HEK293 (cell line): ENCODE measurements around the gene C16orf95.

Experiments used
- CTCF ChIA-PET: fragments of 350-600 bp; formaldehyde crosslinking; extraction: SDS; loops from one replicate; lab custom pipeline; 2021; ENCODE audit warnings: antibody characterized with exemption; lab: Yijun Ruan, JAX
- POLR2A ChIA-PET: fragments of 300-600 bp; formaldehyde crosslinking; extraction: SDS; loops from one replicate; lab custom pipeline; 2020; ENCODE audit warnings: antibody characterized with exemption, inconsistent platforms; lab: Yijun Ruan, JAX
- H3K27ac ChIP-seq: fragments of 200-500 bp; sonication (Bioruptor generic); 2 replicates; pipeline ENCODE4 v1.5.1; 2014; ENCODE audit warnings: low read depth, low read length, control low read depth, inconsistent platforms; ENCODE audit errors: extremely low read depth
- H3K36me3 ChIP-seq, 2 experiments: fragments of 200-500 bp in 1 of 2; sonication (Bioruptor generic) in 1 of 2; 1 replicate in 1 of 2; 2 replicates in 1 of 2; pipeline ENCODE4 v1.5.1; 2014 to 2017; ENCODE audit warnings: inconsistent platforms in 2 of 2, low read length in 2 of 2; ENCODE audit not compliant: control insufficient read depth in 2 of 2, insufficient read depth in 1 of 2
- H3K4me1 ChIP-seq: fragments of 200-500 bp; sonication (Bioruptor generic); 2 replicates; pipeline ENCODE4 v1.5.1; 2014; ENCODE audit warnings: mild to moderate bottlenecking, low read length, inconsistent platforms; ENCODE audit not compliant: control insufficient read depth, insufficient read depth
- H3K4me3 ChIP-seq: 2 replicates; pipeline ENCODE4 v1.5.1; 2011; ENCODE audit warnings: low read depth, mild to moderate bottlenecking, control low read depth, low read length, moderate library complexity
- H3K9me3 ChIP-seq: fragments of 200-500 bp; sonication (Bioruptor generic); 2 replicates; pipeline ENCODE4 v1.5.1; 2014; ENCODE audit warnings: low read depth, low read length, inconsistent platforms; ENCODE audit not compliant: control insufficient read depth, insufficient read depth
- GLI2 ChIP-seq: fragments of 450-650 bp; formaldehyde crosslinking; IDR thresholded peaks from 2 replicates; pipeline ENCODE4; 2017; ENCODE audit warnings: missing biosample characterization, missing genetic modification characterization, low read depth, borderline replicate concordance
- HOXD13 ChIP-seq: sonication (generic); formaldehyde crosslinking; IDR thresholded peaks from 2 replicates; pipeline ENCODE4 v1.8.0; 2022; ENCODE audit warnings: missing genetic modification reagents, borderline replicate concordance
- IKZF3 ChIP-seq: fragments of 450-650 bp; IDR thresholded peaks from 2 replicates; pipeline ENCODE4 v1.5.0; 2018; ENCODE audit warnings: missing biosample characterization, mild to moderate bottlenecking, missing genetic modification characterization, moderate library complexity
- MEIS1 ChIP-seq: sonication (generic); formaldehyde crosslinking; IDR thresholded peaks from 2 replicates; pipeline ENCODE4 v1.8.1; 2022; ENCODE audit warnings: missing genetic modification reagents, mild to moderate bottlenecking, borderline replicate concordance
- OVOL3 ChIP-seq: fragments of 450-650 bp; formaldehyde crosslinking; IDR thresholded peaks from 2 replicates; pipeline ENCODE4 v1.5.1; 2016; ENCODE audit warnings: missing biosample characterization, missing genetic modification characterization
- REPIN1 ChIP-seq: fragments of 450-650 bp; formaldehyde crosslinking; IDR thresholded peaks from 2 replicates; pipeline ENCODE4 v1.5.1; 2017; ENCODE audit warnings: missing biosample characterization, missing genetic modification characterization, low read depth
- ZNF16 ChIP-seq: fragments of 450-650 bp; formaldehyde crosslinking; IDR thresholded peaks from 2 replicates; pipeline ENCODE4 v1.5.1; 2016; ENCODE audit warnings: low read depth, missing biosample characterization, missing genetic modification characterization
- ZNF221 ChIP-seq: fragments of 450-650 bp; formaldehyde crosslinking; IDR thresholded peaks from 2 replicates; pipeline ENCODE4 v1.5.1; 2017; ENCODE audit warnings: missing biosample characterization, missing genetic modification characterization, borderline replicate concordance
- ZNF335 ChIP-seq: fragments of 450-650 bp; formaldehyde crosslinking; conservative IDR thresholded peaks from 2 replicates; pipeline ENCODE4 v1.5.1; 2016; ENCODE audit warnings: missing biosample characterization, missing genetic modification characterization
- ZNF366 ChIP-seq: fragments of 450-650 bp; formaldehyde crosslinking; conservative IDR thresholded peaks from 2 replicates; pipeline ENCODE4 v1.5.1; 2016; ENCODE audit warnings: missing biosample characterization, missing genetic modification characterization
- ZNF426 ChIP-seq: fragments of 450-650 bp; formaldehyde crosslinking; IDR thresholded peaks from 2 replicates; pipeline ENCODE4 v1.5.1; 2017; ENCODE audit warnings: missing biosample characterization, missing genetic modification characterization, mild to moderate bottlenecking, inconsistent platforms, moderate library complexity
- ZNF473 ChIP-seq: fragments of 450-650 bp; formaldehyde crosslinking; IDR thresholded peaks from 2 replicates; pipeline ENCODE4 v1.5.1; 2017; ENCODE audit warnings: missing biosample characterization, missing genetic modification characterization
- ZNF558 ChIP-seq: fragments of 450-650 bp; formaldehyde crosslinking; IDR thresholded peaks from 2 replicates; pipeline ENCODE4 v1.5.1; 2016; ENCODE audit warnings: missing biosample characterization, missing genetic modification characterization
- ZNF596 ChIP-seq: fragments of 450-650 bp; IDR thresholded peaks from 2 replicates; pipeline ENCODE4 v1.5.0; 2018; ENCODE audit warnings: missing biosample characterization, mild to moderate bottlenecking, missing genetic modification characterization, moderate library complexity
- ZNF623 ChIP-seq: fragments of 450-650 bp; formaldehyde crosslinking; IDR thresholded peaks from 2 replicates; pipeline ENCODE4 v1.5.1; 2016; ENCODE audit warnings: missing biosample characterization, missing genetic modification characterization
- ZNF654 ChIP-seq: fragments of 450-650 bp; formaldehyde crosslinking; IDR thresholded peaks from 2 replicates; pipeline ENCODE4 v1.5.1; 2016; ENCODE audit warnings: low read depth, missing biosample characterization, missing genetic modification characterization
- ZNF76 ChIP-seq: fragments of 450-650 bp; formaldehyde crosslinking; IDR thresholded peaks from 2 replicates; pipeline ENCODE4; 2016; ENCODE audit warnings: low read depth, missing biosample characterization, missing genetic modification characterization, borderline replicate concordance
- TF ChIP-seq, protein P1 (sequence below): fragments of 450-650 bp; formaldehyde crosslinking; IDR thresholded peaks from 2 replicates; pipeline ENCODE4 v1.5.1; 2016; ENCODE audit warnings: missing biosample characterization, missing genetic modification characterization
- TF ChIP-seq, protein P2 (sequence below): fragments of 450-650 bp; IDR thresholded peaks from 2 replicates; pipeline ENCODE4 v1.5.1; 2018; ENCODE audit warnings: missing biosample characterization, mild to moderate bottlenecking, missing genetic modification characterization
- TF ChIP-seq, protein P3 (sequence below): fragments of 450-650 bp; formaldehyde crosslinking; IDR thresholded peaks from 2 replicates; pipeline ENCODE4 v1.5.0; 2017; ENCODE audit warnings: missing biosample characterization, missing genetic modification characterization, borderline replicate concordance

The C16orf95 gene

DNA sequence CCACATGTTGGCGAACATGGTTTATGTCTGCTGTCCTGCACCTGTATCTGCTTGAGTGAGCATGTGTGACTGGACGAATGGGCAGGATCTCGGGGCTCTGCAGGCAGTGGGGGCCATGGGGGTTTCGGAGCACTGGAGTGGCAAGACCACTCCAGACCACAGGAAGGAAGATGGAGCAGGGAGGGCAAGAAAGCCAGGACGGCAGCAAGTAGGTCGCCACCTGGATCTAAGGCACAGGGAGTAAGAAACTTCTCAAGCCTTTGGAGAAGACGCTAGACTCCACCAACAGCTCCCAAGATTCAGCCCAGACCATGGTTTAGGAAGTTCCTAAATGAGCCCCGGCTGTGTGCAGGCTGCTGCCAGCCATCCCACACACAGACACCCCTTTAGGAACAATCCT, 32.8 kb upstream of the C16orf95 start:
- Histone ChIP-seq H3K9me3 (no peaks in the 10 kb centered on the region), H3K4me1 (no peaks in the 10 kb centered on the region), H3K4me3 (no peak overlapping the region), H3K27ac (no peak overlapping the region), H3K36me3 (peaks cover 0 to 32% of the 10 kb centered on the region in 2 experiments; a peak in 2 of 3 replicates)
- CTCF ChIA-PET = interaction anchor here (0.7 kb wide), 1 partner anchor 52 kb away, joined by 3 read pairs; no protein-coding TSS in a partner anchor
- no peak for TF ChIP-seq ZNF558
- TF ChIP-seq, protein P1, sequence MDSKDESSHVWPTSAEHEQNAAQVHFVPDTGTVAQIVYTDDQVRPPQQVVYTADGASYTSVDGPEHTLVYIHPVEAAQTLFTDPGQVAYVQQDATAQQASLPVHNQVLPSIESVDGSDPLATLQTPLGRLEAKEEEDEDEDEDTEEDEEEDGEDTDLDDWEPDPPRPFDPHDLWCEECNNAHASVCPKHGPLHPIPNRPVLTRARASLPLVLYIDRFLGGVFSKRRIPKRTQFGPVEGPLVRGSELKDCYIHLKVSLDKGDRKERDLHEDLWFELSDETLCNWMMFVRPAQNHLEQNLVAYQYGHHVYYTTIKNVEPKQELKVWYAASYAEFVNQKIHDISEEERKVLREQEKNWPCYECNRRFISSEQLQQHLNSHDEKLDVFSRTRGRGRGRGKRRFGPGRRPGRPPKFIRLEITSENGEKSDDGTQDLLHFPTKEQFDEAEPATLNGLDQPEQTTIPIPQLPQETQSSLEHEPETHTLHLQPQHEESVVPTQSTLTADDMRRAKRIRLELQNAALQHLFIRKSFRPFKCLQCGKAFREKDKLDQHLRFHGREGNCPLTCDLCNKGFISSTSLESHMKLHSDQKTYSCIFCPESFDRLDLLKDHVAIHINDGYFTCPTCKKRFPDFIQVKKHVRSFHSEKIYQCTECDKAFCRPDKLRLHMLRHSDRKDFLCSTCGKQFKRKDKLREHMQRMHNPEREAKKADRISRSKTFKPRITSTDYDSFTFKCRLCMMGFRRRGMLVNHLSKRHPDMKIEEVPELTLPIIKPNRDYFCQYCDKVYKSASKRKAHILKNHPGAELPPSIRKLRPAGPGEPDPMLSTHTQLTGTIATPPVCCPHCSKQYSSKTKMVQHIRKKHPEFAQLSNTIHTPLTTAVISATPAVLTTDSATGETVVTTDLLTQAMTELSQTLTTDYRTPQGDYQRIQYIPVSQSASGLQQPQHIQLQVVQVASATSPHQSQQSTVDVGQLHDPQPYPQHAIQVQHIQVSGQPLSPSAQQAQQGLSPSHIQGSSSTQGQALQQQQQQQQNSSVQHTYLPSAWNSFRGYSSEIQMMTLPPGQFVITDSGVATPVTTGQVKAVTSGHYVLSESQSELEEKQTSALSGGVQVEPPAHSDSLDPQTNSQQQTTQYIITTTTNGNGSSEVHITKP (tag by site-specific recombination) = no peak
- TF ChIP-seq MEIS1 (CRISPR knock-in tag) = no peak
- no peak for TF ChIP-seq ZNF335
- TF ChIP-seq ZNF473 (tag by site-specific recombination) = no peak
- POLR2A ChIA-PET = no interaction called here

DNA sequence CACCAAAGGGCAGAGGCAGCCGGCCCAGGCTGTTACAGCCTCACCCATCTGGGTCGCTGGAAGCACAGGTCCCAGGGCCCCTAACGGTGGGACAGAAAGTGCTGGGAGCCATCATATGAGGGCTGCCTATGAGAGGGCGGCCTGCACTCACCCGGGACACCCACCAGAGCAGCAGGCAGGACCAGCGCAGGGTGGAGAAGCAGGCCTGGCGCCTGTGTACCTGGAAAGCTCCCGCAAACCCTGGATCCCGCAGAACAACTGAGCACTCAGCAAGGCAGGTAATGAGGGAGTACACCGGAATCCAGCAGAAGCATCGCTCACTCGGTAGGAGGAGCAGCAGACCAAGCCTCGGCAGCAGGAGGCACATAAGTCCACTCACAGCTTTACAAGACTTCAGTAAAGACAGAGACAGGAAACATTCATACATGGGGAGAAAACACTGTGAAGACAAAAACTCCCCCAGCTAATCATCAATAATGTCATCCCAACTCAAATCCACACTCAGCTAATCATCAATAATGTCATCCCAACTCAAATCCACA, 31.5 kb upstream of the C16orf95 start:
- H3K4me1 ChIP-seq = no peaks in the 10 kb centered on the region
- TF ChIP-seq ZNF221 (tag by site-specific recombination) (no peak), ZNF596 (tag by site-specific recombination) (no peak), GLI2 (tag by site-specific recombination) (no peak), ZNF623 (tag by site-specific recombination) (no peak), ZNF654 (tag by site-specific recombination) (no peak), ZNF16 (no peak)
- TF ChIP-seq, protein P2, sequence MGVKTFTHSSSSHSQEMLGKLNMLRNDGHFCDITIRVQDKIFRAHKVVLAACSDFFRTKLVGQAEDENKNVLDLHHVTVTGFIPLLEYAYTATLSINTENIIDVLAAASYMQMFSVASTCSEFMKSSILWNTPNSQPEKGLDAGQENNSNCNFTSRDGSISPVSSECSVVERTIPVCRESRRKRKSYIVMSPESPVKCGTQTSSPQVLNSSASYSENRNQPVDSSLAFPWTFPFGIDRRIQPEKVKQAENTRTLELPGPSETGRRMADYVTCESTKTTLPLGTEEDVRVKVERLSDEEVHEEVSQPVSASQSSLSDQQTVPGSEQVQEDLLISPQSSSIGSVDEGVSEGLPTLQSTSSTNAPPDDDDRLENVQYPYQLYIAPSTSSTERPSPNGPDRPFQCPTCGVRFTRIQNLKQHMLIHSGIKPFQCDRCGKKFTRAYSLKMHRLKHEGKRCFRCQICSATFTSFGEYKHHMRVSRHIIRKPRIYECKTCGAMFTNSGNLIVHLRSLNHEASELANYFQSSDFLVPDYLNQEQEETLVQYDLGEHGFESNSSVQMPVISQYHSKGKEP = no peak
- TF ChIP-seq, all 188 proteins: peak for 0
- CTCF ChIA-PET = interaction anchor here (0.7 kb wide), 1 partner anchor 145 kb away, joined by 3 read pairs; no protein-coding TSS in a partner anchor
- no peak overlapping the region for H3K27ac ChIP-seq
- H3K36me3 ChIP-seq = peaks cover 0 to 36% of the 10 kb centered on the region in 2 experiments; a peak in 2 of 3 replicates
- no peak overlapping the region for H3K4me3 ChIP-seq
- H3K9me3 ChIP-seq = no peaks in the 10 kb centered on the region
- POLR2A ChIA-PET = interaction anchor here (1.0 kb wide), 1 partner anchor 30 kb away, joined by 3 read pairs; no protein-coding TSS in a partner anchor

DNA sequence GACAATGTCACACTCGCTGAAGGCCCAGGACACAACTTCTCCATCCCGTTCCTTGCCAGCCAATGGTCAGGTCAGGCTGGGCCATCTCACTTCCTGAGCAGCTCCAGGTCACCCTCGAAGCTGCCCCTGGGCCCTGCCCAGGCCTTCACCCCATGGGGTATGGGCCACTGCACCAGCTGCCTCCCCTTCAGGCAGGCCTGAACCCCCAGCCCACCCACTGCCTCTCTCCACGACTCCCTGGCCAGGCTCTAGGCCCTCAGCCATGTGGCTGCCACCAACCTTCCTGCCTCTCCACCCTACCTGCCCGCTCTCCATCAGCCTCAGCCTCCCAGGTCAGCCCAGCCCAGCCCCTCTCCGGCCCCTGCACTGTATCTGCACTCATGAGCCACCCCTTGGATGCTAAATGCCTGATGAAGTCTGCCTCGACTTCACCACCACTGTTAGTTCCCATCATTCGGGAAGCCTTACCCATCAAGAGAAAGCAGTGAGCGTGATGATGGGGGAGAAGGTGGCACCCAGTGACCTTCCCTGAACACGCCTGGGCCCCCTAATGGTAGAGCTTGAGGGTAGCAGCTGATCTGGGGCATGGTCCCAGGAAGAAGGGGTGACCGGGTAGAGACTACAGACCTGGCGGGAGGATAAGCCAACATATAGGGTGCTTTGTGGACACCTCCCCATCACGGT, 30.9 kb upstream of the C16orf95 start:
- Histone ChIP-seq H3K36me3 (peaks cover 0 to 37% of the 10 kb centered on the region in 2 experiments; a peak in 2 of 3 replicates), H3K4me1 (no peaks in the 10 kb centered on the region), H3K27ac (no peak overlapping the region), H3K9me3 (no peaks in the 10 kb centered on the region), H3K4me3 (no peak overlapping the region)
- CTCF ChIA-PET = interaction anchor here (0.7 kb wide), 2 partner anchors 145 to 337 kb away, joined by 3 to 4 read pairs; no protein-coding TSS in a partner anchor
- POLR2A ChIA-PET = interaction anchor here (1.4 kb wide), 1 partner anchor 31 kb away, joined by 3 read pairs; the partner anchor contains the start of gene C16orf95
- no peak for TF ChIP-seq HOXD13 (CRISPR knock-in tag)
- no peak for TF ChIP-seq ZNF366 (tag by site-specific recombination)
- TF ChIP-seq, protein P3, sequence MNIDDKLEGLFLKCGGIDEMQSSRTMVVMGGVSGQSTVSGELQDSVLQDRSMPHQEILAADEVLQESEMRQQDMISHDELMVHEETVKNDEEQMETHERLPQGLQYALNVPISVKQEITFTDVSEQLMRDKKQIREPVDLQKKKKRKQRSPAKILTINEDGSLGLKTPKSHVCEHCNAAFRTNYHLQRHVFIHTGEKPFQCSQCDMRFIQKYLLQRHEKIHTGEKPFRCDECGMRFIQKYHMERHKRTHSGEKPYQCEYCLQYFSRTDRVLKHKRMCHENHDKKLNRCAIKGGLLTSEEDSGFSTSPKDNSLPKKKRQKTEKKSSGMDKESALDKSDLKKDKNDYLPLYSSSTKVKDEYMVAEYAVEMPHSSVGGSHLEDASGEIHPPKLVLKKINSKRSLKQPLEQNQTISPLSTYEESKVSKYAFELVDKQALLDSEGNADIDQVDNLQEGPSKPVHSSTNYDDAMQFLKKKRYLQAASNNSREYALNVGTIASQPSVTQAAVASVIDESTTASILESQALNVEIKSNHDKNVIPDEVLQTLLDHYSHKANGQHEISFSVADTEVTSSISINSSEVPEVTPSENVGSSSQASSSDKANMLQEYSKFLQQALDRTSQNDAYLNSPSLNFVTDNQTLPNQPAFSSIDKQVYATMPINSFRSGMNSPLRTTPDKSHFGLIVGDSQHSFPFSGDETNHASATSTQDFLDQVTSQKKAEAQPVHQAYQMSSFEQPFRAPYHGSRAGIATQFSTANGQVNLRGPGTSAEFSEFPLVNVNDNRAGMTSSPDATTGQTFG (tag by site-specific recombination) = no peak
- no peak for TF ChIP-seq IKZF3
- no peak for TF ChIP-seq ZNF76 (tag by site-specific recombination)
- TF ChIP-seq ZNF426 = no peak
- no peak for TF ChIP-seq OVOL3 (tag by site-specific recombination)
- no peak for TF ChIP-seq REPIN1
